ENCODE data around the gene SRSF3.
A peak's percentile ranks its signal among the peaks of the same experiment; 100 is the strongest.

The SRSF3 gene

DNA sequence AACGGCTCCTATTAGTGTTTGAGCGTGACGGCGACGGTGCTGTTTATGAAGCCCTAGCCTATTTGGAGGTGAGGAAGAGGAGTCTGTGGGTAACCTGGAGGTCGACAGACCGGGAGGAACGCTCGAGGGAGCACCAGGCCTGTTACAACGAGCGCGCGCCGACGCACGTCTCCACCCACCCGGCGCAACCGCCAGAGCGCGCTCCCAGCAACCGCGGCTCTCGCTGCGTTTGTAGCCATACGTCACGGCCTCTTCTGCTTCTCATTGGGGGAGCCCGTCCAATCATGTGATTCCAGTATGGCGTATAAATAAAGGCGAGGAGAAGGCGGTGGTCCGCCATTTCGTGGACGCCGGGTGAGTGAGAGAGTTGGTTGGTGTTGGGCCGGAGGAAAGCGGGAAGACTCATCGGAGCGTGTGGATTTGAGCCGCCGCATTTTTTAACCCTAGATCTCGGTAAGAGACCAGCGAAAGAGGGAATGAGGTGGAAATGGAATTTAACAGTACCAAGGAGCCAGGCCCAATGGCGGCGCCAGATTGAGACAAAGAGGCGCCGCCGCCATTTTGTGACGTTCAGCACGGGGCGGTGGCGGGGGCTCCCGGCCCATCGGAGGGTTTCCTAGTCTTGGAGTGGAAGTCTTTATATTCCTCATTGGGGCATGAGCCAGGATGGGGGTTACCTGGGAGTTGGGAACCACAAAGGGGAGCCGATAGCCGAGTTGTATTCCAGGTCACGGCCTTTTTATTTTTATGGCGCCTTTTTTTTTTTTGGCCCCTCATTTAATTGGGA, at the start of gene SRSF3:
Gene SRSF3, plus strand, starts transcription at position 334 of the 787 bp plus-strand sequence. CDS start 2,401 bp downstream, outside the sequence.
- no peaks in the 10 kb centered on the region for H3K27me3 ChIP-seq (ENCODE audit: insufficient read depth, low read length)
- H3K27ac ChIP-seq (ENCODE audit: low read length) = peak within 1 kb of the TSS; percentile 86
- H3K4me1 ChIP-seq (ENCODE audit: insufficient read depth, low read length) = peaks cover 3% of the 10 kb centered on the region; the same call in 1 of the 2 replicates
- peak within 1 kb of the TSS; percentile 97 for H3K9ac ChIP-seq (ENCODE audit: low read depth, low read length)
- H3K9me3 ChIP-seq (ENCODE audit: insufficient read depth, low read depth, low read length) = no peaks in the 10 kb centered on the region
- H3K4me3 ChIP-seq (ENCODE audit: low read length) = peak within 1 kb of the TSS; percentile 95
- peaks cover 46% of the 10 kb centered on the region for H3K36me3 ChIP-seq (ENCODE audit: insufficient read depth, low read depth, low read length)

DNA sequence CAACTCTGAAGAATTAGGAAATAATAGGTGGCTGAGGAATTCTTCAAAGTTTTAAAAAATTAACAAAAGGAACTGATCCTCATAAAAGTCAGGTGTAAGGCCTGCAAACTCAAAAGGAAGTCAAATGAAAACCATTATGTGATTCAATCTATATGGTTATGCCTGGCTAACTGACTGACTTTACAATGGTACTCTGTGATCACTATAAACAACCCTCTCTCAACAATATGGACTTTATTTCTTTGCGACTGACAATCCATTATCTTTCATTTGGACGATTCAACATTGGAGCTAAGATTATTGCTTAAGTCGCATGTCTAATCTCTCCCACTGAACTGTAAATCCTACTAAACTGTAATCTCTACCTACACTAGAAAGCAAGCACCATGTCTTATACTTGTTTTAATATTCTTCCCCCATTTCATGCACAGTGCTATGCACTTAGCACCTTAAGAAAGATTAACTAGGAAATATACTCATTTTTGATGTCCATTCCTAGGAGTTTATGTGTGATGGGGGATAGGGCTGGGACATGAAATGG, 48.3 kb upstream of the SRSF3 start:
- H3K4me3 ChIP-seq (ENCODE audit: low read length) = peak overlapping the region; percentile 90
- no peak overlapping the region for H3K27ac ChIP-seq (ENCODE audit: low read length)
- H3K9ac ChIP-seq (ENCODE audit: low read depth, low read length) = peak overlapping the region; percentile 94
- no peaks in the 10 kb centered on the region for H3K9me3 ChIP-seq (ENCODE audit: insufficient read depth, low read depth, low read length)
- peaks cover 9% of the 10 kb centered on the region for H3K36me3 ChIP-seq (ENCODE audit: insufficient read depth, low read depth, low read length)
- peaks cover 9% of the 10 kb centered on the region; the same call in 1 of the 2 replicates for H3K4me1 ChIP-seq (ENCODE audit: insufficient read depth, low read length)
- H3K27me3 ChIP-seq (ENCODE audit: insufficient read depth, low read length) = no peaks in the 10 kb centered on the region

DNA sequence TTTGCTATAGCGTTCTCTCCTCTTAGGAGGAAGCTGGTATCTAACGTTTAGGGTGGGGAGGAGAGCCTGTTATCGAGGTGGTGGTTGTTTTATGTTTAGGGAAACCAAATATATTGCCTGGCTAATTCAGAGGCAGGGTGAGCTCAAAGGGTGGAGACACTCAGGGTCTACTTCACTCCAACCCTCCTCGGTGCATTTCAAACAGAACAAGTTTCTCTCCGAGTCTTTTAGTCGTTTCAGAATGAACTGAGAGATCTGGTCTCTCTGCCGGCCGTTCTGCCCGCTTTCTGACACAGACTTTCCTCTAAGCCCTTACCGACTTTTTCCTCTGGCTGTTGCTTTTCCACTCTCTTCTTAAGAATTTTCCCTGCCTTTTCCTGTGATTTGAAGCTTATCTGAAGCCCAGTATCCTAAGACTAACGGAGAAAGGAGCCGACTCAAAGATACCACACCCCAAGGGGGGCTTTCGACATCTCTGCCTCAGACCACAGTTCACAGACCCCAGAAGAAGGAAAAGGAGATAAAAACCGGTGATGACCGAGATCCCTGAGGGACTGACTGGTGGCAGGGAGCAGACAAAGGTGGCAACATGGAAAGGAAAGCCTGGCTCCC, 47.7 kb upstream of the SRSF3 start:
- Histone ChIP-seq H3K9me3 (ENCODE audit: insufficient read depth, low read depth, low read length) (no peaks in the 10 kb centered on the region), H3K4me1 (ENCODE audit: insufficient read depth, low read length) (peaks cover 9% of the 10 kb centered on the region; the same call in 1 of the 2 replicates), H3K9ac (ENCODE audit: low read depth, low read length) (peak overlapping the region; percentile 94), H3K27ac (ENCODE audit: low read length) (peak overlapping the region; percentile 12), H3K27me3 (ENCODE audit: insufficient read depth, low read length) (no peaks in the 10 kb centered on the region), H3K36me3 (ENCODE audit: insufficient read depth, low read depth, low read length) (peaks cover 3% of the 10 kb centered on the region), H3K4me3 (ENCODE audit: low read length) (peak overlapping the region; percentile 90)

- Histone ChIP-seq H3K27ac (ENCODE audit: low read length) (peak within 1 kb of the TSS; percentile 12), H3K27me3 (ENCODE audit: insufficient read depth, low read length) (no peaks in the 10 kb centered on the region), H3K9ac (ENCODE audit: low read depth, low read length) (peak within 1 kb of the TSS; percentile 94), H3K36me3 (ENCODE audit: insufficient read depth, low read depth, low read length) (no peaks in the 10 kb centered on the region), H3K4me3 (ENCODE audit: low read length) (peak within 1 kb of the TSS; percentile 90), H3K9me3 (ENCODE audit: insufficient read depth, low read depth, low read length) (no peaks in the 10 kb centered on the region), H3K4me1 (ENCODE audit: insufficient read depth, low read length) (peaks cover 9% of the 10 kb centered on the region; the same call in 1 of the 2 replicates)
These were observed 47.1 kb upstream of the SRSF3 start, which contains the start of gene STK38 for GRCh38 chr6:36546920-36547645. TSS of gene STK38 (minus strand) at chr6:36547479. CDS start at chr6:36540202, 7,277 bp downstream.

GRCh38 chr6:36547646-36548400, 46.3 kb upstream of the SRSF3 start:
- peak overlapping the region; percentile 90 for H3K4me3 ChIP-seq (ENCODE audit: low read length)
- peak overlapping the region; percentile 44; the same call in 1 of the 2 replicates for H3K9ac ChIP-seq (ENCODE audit: low read depth, low read length)
- peaks cover 9% of the 10 kb centered on the region; the same call in 1 of the 2 replicates for H3K4me1 ChIP-seq (ENCODE audit: insufficient read depth, low read length)

DNA sequence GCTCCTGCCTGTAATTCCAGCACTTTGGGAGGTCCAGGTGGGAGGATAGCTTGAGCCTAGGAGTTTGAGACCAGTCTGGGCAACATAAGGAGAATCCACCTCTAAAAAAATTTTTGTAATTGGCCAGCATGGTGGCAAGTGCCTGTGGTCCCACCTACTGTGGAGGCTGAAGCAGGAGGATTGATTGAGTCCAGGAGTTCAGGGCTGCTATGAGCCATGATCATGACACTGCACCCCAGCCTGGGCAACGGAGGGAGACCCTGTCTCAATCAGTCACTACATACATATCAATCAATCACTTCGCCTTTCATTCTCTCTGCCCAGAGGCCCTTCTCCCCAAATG, 45.8 kb upstream of the SRSF3 start:
- no peak overlapping the region for H3K4me3 ChIP-seq (ENCODE audit: low read length)
- no peak overlapping the region for H3K9ac ChIP-seq (ENCODE audit: low read depth, low read length)
- H3K27me3 ChIP-seq (ENCODE audit: insufficient read depth, low read length) = no peaks in the 10 kb centered on the region
- H3K9me3 ChIP-seq (ENCODE audit: insufficient read depth, low read depth, low read length) = no peaks in the 10 kb centered on the region
- peaks cover 9% of the 10 kb centered on the region; the same call in 1 of the 2 replicates for H3K4me1 ChIP-seq (ENCODE audit: insufficient read depth, low read length)
- no peak overlapping the region for H3K27ac ChIP-seq (ENCODE audit: low read length)
- H3K36me3 ChIP-seq (ENCODE audit: insufficient read depth, low read depth, low read length) = no peaks in the 10 kb centered on the region

More at GRCh38 chr6:36547646-36548400, 46.3 kb upstream of the SRSF3 start:
- no peaks in the 10 kb centered on the region for H3K9me3 ChIP-seq (ENCODE audit: insufficient read depth, low read depth, low read length)
- H3K27ac ChIP-seq (ENCODE audit: low read length) = no peak overlapping the region
- no peaks in the 10 kb centered on the region for H3K27me3 ChIP-seq (ENCODE audit: insufficient read depth, low read length)
- no peaks in the 10 kb centered on the region for H3K36me3 ChIP-seq (ENCODE audit: insufficient read depth, low read depth, low read length)

DNA sequence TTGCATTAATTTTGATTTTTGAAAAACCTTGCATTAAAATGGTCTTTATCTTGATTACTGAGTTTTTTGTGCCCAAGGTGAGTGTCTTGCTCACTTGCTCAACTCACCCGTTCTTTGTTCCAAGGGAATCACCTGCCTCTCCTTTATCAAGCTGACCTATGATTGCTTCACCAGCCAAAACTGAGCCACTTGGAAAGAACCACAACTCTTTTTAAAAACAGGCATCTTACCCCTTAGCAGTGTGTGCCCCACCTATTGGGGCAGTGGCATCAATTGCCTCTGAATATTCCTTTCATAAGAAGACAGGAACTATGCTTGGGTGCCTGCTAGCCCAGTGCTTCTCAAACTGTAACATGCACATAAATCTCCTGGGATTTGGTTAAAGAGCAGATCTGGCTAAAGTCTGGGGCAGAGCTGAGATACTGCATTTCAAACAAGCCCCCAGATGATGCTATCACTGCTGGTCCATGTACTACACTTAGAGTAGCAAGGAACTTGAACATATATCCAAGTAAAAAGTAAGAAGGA, 43.6 kb upstream of the SRSF3 start:
- H3K27me3 ChIP-seq (ENCODE audit: insufficient read depth, low read length) = no peaks in the 10 kb centered on the region
- no peaks in the 10 kb centered on the region for H3K36me3 ChIP-seq (ENCODE audit: insufficient read depth, low read depth, low read length)
- H3K4me3 ChIP-seq (ENCODE audit: low read length) = no peak overlapping the region
- H3K9me3 ChIP-seq (ENCODE audit: insufficient read depth, low read depth, low read length) = no peaks in the 10 kb centered on the region
- H3K4me1 ChIP-seq (ENCODE audit: insufficient read depth, low read length) = peaks cover 9% of the 10 kb centered on the region; the same call in 1 of the 2 replicates
- no peak overlapping the region for H3K9ac ChIP-seq (ENCODE audit: low read depth, low read length)
- no peak overlapping the region for H3K27ac ChIP-seq (ENCODE audit: low read length)

DNA sequence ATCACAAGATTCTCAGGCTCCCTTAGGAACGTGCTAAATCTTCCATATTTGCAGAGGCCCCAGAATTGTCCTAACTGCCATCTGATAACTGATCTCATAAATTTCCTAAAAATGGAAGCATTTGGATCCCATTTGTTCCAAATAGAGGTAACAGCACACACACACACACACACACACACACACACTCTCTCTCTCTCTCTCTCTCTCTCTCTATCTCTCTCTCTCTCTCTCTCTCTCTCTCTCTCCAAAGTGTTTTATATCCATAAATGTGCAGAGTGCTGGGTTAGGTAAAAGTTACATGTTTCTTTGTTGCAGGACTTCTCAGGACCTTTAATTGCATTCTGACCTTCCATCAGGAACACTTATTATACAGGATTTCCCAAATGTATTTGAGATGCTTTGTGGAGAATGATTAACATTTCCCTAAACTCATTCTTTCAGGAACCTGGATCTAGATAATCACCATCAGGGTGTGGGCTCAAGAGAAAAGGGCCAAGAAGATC, 38.4 kb upstream of the SRSF3 start:
- H3K27me3 ChIP-seq (ENCODE audit: insufficient read depth, low read length) = no peaks in the 10 kb centered on the region
- H3K9me3 ChIP-seq (ENCODE audit: insufficient read depth, low read depth, low read length) = no peaks in the 10 kb centered on the region
- H3K4me1 ChIP-seq (ENCODE audit: insufficient read depth, low read length) = no peaks in the 10 kb centered on the region
- H3K27ac ChIP-seq (ENCODE audit: low read length) = no peak overlapping the region
- no peak overlapping the region for H3K4me3 ChIP-seq (ENCODE audit: low read length)
- no peak overlapping the region for H3K9ac ChIP-seq (ENCODE audit: low read depth, low read length)
- H3K36me3 ChIP-seq (ENCODE audit: insufficient read depth, low read depth, low read length) = no peaks in the 10 kb centered on the region

GRCh38 chr6:36556281-36556680, 37.9 kb upstream of the SRSF3 start:
- H3K4me3 ChIP-seq (ENCODE audit: low read length) = no peak overlapping the region
- no peaks in the 10 kb centered on the region for H3K27me3 ChIP-seq (ENCODE audit: insufficient read depth, low read length)
- no peaks in the 10 kb centered on the region for H3K4me1 ChIP-seq (ENCODE audit: insufficient read depth, low read length)
- no peaks in the 10 kb centered on the region for H3K36me3 ChIP-seq (ENCODE audit: insufficient read depth, low read depth, low read length)
- H3K9me3 ChIP-seq (ENCODE audit: insufficient read depth, low read depth, low read length) = no peaks in the 10 kb centered on the region
- H3K9ac ChIP-seq (ENCODE audit: low read depth, low read length) = no peak overlapping the region
- H3K27ac ChIP-seq (ENCODE audit: low read length) = no peak overlapping the region

GRCh38 chr6:36559011-36559793, 35.0 kb upstream of the SRSF3 start:
- H3K4me3 ChIP-seq (ENCODE audit: low read length) = no peak overlapping the region
- no peaks in the 10 kb centered on the region for H3K4me1 ChIP-seq (ENCODE audit: insufficient read depth, low read length)
- H3K9ac ChIP-seq (ENCODE audit: low read depth, low read length) = no peak overlapping the region
- no peaks in the 10 kb centered on the region for H3K27me3 ChIP-seq (ENCODE audit: insufficient read depth, low read length)
- H3K9me3 ChIP-seq (ENCODE audit: insufficient read depth, low read depth, low read length) = no peaks in the 10 kb centered on the region
- no peak overlapping the region for H3K27ac ChIP-seq (ENCODE audit: low read length)
- no peaks in the 10 kb centered on the region for H3K36me3 ChIP-seq (ENCODE audit: insufficient read depth, low read depth, low read length)
